Anterior cingulate cortex (tissue), 58 donors: Measurements from ENCODE around the gene IRF1.

Experiments
- DNase-seq, 58 donors: peaks; one replicate each; lab custom pipeline; 2025; lab: John Stamatoyannopoulos, UW

IRF1 gene

DNA sequence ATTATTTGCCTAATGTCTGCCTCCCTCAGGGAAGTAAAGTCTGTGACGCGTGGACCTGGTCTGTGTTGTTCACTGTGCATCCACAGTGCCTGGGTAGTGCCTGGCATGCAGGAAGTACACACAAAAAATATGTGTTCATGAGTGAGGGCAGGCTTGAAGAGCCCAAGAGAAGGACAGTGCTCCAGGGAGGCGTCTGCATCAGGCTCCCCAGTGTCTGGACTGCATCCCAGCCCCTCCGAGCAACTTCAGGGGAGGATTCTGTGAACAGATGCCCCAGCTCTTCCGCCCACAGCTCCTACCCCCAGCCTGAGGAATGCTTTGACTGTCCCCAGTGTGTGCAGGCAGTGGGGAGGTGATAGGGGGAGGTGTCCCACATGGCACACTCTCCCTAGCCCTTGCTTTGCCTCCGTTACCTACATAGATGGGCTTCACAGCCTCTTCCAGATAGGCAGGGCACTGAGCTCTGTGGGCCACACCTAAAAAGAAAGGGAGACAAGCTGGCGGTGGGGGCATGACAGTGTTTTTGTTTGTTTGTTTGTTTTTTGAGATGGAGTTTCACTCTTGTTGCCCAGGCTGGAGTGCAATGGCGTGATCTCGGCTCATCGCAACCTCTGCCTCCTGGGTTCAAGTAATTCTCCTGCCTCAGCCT is 25.4 kb downstream of the IRF1 start:
- no peak for DNase-seq

DNA sequence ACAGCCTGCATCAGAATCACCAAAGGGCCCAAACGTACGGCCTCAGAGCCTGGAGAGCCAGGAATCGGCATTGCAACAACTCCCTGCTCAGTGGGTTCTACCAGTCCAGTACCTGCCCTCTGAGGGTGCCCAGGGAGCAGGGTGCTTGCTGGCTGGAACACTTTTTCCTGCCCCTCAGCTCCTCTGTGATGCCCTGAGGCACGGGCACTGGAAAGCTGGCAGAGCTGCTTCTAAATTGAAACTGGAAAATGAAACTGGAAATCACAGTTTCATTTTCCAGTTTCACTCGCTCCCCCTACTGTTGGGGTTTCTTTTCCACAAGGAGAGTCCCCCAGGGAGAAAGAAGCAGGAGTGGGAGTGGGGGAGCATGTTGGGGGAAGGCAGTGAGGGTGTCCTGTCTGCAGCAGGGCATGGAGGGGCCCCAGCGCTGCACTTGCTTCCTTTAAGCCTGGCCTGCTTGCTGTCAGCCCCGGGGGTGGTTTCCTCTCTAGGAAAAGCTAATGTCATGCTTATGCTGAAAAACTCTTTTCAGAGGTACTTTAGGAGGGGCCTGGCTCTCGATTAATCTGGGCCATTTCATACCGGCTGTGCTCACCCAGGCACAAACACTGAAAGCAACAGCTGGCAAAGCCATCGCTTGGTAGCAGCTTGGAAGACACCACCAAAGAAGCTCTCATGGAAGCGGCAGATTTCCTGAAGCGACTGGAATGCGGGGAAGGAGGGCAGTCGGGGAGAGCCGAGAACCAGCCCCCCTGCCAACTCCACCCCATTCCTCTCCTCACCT is 26.2 kb downstream of the IRF1 start:
- peak in 12 of 58 donors; percentile 8 to 33 (median 21) for DNase-seq

DNA sequence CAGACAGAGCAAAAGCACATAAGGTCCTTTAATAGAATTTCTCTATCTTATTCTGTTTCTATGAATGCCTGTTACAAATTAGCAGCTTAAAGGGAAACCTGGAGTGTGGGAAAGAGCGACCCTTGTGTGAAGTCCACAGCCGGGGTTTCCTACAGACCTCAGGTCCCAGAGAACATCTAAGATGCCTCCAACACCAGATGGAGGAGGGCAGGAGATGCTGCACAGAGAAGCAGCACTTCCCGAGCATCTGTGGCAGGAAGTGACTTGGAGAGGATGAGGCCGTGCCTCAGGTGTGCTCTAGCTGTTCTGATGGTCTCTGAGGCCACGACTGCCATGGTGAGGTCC is 26.8 kb downstream of the IRF1 start:
- DNase-seq = no peak

DNA sequence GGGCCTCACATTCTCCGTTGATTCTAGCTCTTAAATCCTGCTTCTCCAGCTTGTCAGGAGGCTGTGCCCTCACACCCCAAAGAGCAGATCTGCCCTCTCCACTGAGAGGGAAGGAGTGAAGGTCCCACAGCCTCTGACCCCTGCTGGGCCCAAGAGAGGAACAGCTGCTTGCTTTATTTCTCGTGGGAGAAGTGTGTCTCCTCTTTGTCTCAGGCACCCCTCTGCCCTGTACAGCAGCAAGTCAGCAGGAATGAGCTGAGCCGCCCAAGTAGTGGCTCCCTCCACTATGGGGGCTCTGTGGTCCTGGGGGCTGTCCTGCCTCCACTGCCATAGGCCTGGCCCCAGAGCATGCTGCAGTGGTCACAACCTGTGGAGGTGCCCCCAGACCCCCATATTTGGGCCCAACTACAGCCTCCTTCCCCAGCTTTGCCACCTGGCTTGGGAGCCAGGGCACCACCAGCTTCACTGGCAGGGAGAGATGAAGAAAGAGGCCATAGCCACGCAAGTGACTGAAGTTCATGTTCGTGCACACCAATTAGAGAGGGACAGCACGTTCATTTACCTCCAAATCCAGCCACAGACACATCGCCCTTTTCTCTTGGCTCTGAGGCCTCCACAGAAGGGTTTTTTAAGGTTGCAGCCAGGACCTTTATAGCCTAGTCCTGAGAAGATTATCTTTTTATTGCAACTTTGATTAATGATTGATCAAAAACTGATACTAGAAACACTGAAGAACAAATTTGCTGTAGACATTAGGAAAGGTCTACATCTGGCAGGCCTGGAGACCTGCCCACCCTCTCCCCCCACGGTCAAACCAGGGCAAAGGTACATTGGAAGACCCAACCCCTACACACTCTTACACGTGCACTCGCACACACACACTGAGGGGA is 27.5 kb downstream of the IRF1 start:
- no peak for DNase-seq

DNA sequence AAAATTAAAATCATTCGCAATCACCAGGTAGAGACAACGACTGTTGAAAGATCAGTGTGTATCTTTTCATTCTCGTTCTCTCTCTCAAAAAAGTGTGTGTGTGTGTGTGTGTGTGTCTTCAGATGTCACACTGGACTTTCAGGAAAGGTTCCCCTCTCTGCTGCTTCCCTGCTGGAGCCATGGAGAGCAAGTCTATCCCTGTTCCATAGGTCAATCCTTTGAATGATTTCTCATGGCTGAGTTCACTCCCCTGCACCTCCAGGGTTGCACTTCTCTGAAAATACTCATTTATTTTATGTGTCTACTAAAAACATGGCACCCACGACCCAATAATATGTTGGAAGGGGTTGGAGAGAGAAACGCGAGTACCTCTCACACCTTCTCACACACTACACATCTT is 28.2 kb downstream of the IRF1 start:
- no peak for DNase-seq

DNA sequence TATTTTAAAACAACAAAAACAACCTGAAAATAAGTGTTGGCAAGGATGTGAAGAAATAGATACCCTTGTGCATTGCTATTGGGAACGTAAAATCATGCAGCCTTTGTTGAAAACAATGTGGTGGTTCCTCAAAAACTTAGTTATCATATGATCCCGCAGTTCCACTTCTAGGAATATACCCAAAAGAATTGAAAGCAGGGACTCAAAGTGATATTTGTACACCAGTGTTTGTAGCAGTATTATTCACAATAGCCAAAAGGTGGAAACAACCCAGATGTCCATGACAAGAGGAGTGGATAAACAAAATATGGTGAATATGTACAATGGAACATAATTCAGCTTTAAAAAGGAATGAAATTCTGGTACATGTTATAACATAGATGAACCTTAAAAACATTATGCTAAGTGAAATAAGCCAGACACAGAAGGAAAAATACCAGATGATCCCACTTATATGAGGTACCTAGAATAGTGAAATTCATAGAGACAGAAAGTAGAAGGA is 29.0 kb downstream of the IRF1 start:
- no peak for DNase-seq

DNA sequence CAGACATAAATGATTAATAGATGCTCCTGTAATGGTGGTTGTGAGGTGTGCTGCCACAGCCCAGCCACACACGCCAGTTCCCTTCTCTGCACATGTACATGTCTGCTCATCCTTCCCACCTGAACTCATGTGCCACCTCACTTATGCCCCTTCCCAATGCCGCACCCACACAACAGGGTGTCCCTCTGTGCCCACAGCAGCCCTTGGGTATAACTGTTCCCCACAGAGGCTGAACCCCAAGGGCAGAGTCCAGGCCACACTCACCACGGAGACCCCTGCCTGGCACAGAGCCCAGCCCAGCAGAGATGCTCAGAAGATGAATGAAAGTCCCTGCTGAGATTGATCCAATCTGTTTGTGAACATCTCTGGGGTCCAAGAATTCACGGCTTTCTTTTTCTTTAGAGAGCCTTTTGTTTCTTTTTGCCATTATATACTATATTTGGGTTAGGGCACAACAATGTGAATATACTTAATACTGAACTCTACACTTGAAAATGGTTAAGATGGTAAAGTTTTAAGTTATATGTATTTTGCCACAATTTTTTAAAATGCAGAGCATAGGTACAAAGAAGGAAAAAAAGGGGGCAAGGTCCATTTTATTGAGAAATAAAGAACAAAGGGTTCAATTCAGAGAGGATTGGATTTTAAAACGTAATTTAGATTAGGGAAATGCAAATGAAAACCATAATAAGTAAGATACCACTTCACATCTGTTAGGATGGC is 29.6 kb downstream of the IRF1 start:
- DNase-seq = no peak

DNA sequence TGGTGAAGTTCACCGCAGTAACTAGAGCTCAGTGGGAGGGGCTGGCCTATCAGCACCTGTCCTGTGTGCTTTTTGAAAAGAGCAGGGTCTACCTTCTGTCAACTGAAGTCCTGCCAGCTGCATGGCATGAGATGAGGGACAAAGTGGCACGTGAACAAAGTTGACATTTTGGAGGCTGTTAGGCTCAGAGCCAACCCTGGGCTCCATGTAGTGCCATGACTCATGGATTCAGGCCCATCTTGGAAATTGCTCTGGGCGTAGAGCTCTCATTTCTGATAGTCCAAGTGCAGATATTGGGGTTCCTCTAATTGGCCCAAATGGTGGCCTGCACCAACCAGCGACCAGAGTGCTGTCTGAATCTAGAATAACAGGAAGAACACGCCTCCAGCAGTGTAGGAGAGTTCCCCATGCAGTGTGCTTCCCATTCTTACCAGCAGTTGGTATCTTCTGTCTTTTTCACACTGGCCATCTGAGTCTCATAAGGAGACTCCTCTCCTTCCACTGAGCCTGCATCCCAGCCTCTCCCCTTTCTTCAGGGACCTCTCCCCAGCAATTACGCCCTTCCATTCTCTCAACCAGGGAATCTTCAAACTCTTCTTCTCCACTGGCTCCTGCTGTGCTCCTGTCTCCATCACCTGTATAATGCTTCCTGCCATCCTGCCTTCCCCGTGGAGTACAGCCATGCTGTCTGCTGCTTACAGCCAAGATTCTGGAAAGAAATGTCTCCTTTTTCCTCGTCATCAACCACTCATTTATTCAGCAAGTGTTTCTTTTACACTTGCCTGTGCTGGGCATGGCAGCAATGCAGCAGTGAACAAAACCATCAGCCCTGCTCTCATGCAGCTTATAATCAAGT is 30.4 kb downstream of the IRF1 start:
- DNase-seq = no peak

DNA sequence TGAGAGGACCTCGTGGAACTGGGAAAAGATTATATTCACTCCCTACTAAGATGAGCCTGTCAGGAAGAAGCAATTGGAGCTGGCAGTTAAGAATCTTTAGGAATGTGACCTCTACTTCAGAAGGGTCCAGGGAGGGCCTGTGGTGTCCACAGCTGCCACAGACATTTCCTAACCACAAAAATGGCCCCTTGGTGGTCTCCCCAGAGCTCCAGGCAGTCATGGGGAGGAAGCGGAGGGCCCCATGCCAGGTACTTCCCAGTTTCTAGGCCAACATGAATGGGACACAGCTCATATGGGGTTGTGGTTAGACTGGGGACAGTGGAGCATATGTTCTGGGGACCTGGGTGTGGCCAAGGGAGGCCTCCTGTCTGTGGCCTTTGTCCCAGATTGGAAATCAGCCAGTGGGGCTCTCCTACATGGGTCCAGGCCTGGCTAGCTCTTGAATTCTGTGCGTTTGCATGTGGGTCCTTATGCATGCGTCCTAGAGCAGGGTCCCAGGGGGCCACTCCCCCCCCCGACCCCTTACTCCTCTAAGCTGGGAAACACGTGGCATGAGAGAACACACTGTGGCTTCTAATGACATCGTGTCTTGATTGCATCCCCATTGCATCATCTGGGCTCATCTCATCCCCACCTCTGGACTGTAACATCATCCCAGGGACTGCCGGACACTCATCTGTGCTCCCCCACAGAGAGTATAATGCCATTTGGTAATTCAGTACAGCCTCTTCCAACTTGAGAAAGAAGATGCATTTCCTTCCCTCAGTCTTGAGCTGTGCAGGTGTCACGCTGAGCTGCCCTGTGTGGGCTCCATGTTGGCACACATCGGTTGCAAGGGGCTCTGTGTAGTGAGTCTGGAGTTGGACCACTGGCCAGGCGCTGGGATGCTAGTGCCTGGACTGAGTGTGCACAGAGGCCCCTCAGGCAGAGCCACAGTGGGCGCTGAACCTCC is 31.3 kb downstream of the IRF1 start:
- DNase-seq = no peak

DNA sequence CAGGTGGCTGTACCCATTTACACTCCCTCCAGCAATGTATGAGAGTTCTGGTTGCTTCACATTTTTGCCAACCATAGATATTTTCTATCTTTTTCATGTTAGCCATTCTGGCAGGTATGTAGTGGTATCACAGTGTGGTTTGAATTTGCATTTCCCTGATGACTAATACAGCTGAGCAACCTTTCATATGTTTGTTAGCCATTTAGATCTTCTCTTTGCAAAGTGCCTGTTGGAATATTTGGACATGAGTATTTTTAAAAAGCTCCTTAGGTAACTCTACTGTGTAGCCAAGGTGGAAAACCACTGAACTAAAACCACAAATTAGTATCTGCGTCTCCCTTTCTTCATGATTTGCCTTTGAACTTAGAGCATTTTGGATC is 31.9 kb downstream of the IRF1 start:
- no peak for DNase-seq

DNA sequence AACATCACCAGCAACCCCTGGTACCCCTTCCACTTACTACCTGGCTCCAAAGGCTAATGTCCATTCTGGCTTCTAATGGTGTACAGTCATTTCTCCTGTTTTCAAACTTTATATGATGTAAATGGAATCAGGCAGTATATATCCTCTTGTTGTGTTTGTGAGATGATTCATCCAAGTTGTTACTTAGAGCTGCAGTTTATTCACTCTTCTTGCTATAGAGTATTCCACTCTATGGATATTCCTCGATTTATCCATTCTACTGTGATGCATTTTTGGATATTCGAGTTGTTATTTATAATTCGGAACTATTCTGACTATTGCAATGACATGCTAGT is 32.4 kb downstream of the IRF1 start:
- no peak for DNase-seq

DNA sequence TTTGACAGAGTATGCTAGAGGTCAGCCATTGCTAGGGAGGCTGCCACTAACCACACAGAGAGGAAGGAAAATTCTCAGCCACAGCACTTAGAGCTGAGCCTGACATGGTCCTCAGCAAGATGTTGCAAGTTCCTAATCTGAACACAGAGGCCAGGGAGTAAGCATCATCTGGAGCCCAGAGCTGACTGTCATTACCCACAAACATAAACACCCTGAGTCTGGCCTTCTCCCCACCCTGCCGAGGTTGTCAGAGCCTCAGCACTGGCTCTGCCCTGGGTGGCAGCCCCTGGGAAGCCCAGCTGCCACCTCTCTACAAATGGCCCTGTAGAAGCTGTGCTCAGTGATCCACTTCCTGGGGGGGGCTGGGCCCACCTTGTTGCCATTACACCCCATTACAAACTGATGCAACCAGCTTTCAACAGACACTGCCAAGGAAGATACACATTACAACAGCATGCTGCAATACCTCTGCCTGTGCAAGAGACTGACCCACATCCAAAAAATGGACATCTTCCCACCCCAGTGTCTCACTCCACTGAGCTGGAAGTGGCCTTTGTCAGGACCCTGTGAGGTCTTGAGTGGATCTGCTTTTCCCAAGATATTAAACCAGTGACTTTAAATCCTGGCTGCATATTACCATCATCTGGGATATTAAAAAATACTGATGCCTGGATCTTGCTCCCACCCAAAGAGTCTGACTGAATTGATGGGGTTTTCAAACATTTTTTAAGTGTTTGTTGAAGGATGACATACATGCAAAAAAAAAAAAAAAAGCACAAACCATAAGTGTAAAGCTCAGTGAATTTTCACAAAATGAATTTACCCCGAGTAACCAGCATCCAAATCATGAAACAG is 33.0 kb downstream of the IRF1 start:
- DNase-seq = peak in 1 of 58 donors; percentile 29

DNA sequence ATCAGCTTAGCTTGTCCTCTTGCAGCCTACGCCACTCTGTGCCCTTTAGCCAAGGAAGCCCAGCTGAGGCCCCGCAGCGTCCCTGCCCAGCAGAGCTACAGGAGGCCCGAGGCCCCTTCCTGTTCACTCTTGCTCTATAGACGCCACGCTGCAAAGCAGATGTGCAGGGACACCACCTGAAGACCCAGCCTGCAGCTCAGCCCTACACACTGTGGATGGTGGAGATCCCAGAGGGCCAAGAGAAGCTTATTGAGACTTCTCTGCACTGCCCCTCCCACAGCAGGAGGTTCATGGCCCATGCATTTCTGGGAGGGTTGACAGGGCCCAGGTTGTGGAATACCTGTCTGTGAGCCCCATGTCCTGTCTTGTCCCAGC is 33.6 kb downstream of the IRF1 start:
- DNase-seq = no peak

DNA sequence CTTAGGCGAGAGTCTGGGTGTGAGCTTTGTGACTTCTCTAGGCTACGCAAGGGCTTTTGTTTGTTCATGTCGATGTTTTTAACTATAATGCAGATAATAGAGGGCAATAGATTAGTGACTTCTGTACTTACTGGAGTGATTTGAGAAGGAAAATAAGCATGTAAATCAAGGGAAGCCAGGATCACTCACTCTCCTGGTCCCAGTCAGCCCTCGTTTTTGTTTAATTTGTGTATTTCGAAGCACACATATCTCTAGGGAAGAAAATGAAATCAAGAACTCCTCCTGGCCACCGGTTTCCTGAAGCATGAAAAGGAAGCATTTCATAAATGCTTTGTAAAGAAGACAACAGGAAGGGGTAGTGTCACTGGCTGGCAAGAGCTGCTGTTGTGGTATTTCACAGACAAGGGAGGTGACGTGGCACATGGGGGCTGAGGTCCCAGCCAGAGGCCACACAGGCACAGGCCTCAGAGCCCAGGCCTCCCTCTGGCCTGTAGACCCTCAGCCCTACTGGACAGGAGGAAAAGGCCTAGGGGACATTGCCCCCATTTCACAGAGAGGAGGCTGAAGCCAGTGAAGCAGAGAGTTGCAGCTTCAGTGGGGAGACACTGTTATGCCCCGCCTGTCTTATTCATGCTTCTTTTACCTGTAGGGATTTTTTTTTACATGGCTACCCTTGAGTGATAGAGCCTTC is 34.1 kb downstream of the IRF1 start:
- DNase-seq = no peak

DNA sequence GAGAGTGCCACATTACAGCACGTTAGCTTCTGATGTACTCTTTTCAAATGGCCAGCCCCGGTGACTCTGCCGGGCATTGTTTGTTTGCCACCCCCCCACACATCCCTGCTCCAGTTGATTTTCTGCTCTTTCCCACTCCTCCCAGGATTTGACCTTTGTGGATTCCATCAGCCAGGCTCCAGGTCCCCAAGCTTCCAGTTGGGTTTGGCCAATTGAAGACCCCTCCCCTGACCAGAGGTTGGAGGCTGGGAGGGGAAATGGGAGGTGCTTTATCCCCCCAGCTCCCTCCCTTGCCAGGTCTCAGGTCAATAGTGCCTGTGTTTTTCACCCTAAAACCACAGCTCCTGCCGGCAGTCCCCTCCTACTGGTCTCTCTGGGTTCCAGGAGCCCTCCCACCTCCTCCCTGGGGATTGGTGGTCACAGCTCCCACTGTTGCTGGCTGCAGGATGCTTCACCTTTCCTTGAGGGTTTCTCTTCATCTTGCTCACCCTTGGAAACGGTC is 34.9 kb downstream of the IRF1 start:
- DNase-seq = no peak

DNA sequence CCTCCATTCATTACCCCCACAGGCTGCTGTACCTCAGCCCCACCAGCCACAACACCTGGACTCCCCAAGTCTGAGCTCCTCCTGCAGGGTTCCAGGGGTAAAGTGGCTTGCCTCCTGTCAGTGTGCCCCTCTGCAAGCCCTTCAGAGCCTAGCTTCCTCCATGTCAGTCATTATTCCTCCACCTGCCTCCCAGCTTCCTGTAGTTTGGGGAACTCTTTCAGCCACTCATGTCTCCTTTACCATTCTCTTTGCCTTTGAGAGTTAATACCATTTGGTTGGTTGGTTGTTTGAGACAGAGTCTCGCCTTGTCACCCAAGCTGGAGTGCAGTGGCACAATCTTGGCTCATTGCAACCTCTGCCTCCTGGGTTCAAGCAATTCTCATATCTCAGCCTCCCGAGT is 36.2 kb downstream of the IRF1 start:
- no peak for DNase-seq

DNA sequence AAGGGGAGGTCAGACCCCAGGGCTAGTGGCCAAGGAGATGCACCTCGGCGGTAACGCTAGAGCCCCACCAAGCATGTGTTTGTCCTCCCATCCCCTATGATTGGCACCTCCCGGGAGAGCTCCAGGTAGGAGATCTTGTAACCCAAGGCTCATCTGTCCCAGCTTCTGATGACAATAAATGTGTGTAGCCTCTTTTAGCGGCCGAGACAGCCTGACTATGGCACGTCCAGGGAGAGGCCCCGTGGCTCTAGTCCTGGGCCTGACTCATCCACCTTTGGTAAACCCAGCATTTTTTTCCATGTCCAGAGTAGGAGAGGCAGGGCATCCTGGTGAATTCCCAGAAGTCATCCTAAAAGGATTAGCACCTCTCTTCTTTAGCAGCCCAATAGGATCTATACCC is 39.2 kb downstream of the IRF1 start:
- DNase-seq = no peak
